GM06990 (cell line): ENCODE data around the gene PTPRN2.

Experiments used
- DNase-seq: peaks from one replicate; pipeline ENCODE4 v3.0.0-alpha.2; 2011; ENCODE audit not compliant: insufficient read length; ENCODE audit errors: extremely low read depth
- H3K27me3 ChIP-seq: replicated peaks from 2 replicates; pipeline ENCODE4 v1.6.0; 2011; ENCODE audit warnings: low read length; ENCODE audit not compliant: control insufficient read depth, insufficient read depth
- H3K36me3 ChIP-seq: 2 replicates; pipeline ENCODE4 v1.5.1; 2011; ENCODE audit warnings: low read length; ENCODE audit not compliant: control insufficient read depth, insufficient read depth
- H3K4me3 ChIP-seq: replicated peaks from 2 replicates; pipeline ENCODE4 v1.5.1; 2011; ENCODE audit warnings: low read depth, mild to moderate bottlenecking, control low read depth, low read length
- CTCF ChIP-seq: IDR thresholded peaks from 2 replicates; pipeline ENCODE4 v1.5.1; 2011; ENCODE audit warnings: low read length, control low read depth, mild to moderate bottlenecking, inconsistent platforms; ENCODE audit not compliant: insufficient read depth, poor library complexity, severe bottlenecking

The PTPRN2 gene

DNA sequence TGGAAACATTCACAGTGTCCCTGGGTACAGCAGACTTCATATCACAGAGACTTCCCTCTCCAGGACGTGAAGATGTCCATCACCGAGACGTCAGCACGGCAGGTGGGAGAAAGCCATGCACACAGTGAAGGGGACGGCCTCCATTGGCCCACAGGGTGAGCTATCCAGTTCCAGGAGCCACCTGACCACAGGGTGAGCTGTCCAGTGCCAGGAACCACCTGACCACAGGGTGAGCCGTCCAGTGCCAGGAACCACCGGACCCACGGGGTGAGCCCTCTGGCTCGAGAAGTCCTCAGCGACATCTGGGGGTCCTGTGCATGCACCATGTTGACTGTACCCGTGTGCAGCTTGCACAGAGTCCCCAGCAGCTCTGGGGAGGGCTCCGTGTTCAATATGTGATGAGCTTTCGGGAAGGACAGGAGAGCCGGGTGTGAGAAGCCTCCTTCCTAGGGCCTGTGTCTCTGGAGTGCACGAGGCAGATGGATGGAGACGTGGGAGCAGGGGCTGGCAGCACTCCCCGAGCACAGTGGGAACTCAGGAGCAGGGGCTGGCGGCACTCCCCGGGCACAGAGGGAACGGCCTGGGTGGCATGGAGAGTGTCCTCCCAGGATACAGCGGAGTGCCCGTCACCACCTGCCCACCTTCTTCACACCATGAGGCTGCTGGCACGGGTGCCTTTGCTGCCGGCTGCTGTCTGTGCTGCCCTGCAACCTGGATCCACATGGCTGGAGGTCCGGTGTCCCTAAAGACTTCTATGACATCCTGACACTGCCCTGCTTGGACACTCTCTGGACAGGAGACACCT is 634.6 kb downstream of the PTPRN2 start:
- no peak for TF ChIP-seq CTCF
- no peak overlapping the region for H3K4me3 ChIP-seq
- no peak for DNase-seq
- H3K27me3 ChIP-seq, result no peaks in the 10 kb centered on the region
- H3K36me3 ChIP-seq, result no peaks in the 10 kb centered on the region

GRCh38 chr7:157952050-157952667 is 635.5 kb downstream of the PTPRN2 start:
- Histone ChIP-seq H3K36me3 (no peaks in the 10 kb centered on the region), H3K27me3 (no peaks in the 10 kb centered on the region), H3K4me3 (no peak overlapping the region)
- DNase-seq, result no peak
- TF ChIP-seq CTCF, result no peak

DNA sequence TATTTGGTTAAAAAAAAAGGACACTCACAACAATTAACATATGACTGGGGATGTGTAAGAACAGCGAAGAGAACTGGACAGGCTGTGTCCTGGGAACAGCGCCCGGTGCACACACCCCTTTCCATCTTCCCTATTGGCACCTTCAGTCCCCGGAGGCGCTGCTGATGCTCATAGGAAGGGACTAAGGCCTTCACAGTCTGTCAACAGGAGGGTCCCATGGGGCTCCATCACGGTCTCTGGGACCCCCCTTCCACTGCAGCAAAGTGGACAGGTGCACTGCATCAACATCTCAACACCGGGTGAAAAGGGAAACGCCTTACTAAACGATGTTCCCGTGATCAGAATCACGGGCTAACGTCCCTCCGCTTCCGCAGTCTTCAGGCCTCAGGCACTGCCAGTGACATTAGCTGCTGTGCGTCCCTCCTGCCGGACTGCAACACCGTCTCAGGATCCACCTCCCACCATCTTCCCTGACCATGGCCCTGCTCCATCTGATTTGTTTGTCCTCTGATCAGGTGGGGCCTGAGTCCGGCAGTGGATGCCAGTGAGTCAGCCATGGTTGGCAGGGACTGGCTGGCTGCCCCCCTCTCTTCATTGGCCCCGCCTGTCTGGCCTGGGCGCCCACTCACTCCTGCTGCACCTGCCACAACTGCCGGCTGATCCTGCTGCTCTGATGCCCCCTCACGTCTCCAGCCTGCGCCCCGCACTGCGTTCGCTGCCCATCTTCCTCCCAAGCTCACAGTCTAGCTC is 636.1 kb downstream of the PTPRN2 start:
- H3K27me3 ChIP-seq, result no peaks in the 10 kb centered on the region
- no peak for TF ChIP-seq CTCF
- DNase-seq, result no peak
- no peak overlapping the region for H3K4me3 ChIP-seq
- H3K36me3 ChIP-seq, result no peaks in the 10 kb centered on the region

- H3K36me3 ChIP-seq, result no peaks in the 10 kb centered on the region
- H3K4me3 ChIP-seq, result no peak overlapping the region
- no peak for TF ChIP-seq CTCF
- no peaks in the 10 kb centered on the region for H3K27me3 ChIP-seq
- DNase-seq, result no peak
Observed at GRCh38 chr7:157949711-157950110, 637.9 kb downstream of the PTPRN2 start.

GRCh38 chr7:157947504-157947903 is 640.1 kb downstream of the PTPRN2 start:
- no peak for DNase-seq
- Histone ChIP-seq H3K36me3 (no peaks in the 10 kb centered on the region), H3K4me3 (no peak overlapping the region), H3K27me3 (no peaks in the 10 kb centered on the region)
- TF ChIP-seq CTCF, result no peak
